ENCODE results near the gene GRIN2A. TPM values are rescaled to one million over a fixed set of nuclear protein-coding genes. Genes with fewer than 3 reads are reported as not detected.

Gene GRIN2A
- polyA plus RNA-seq, 4 donors, result 0.13 to 0.27 (median 0.19) TPM; not detected in 1

DNA sequence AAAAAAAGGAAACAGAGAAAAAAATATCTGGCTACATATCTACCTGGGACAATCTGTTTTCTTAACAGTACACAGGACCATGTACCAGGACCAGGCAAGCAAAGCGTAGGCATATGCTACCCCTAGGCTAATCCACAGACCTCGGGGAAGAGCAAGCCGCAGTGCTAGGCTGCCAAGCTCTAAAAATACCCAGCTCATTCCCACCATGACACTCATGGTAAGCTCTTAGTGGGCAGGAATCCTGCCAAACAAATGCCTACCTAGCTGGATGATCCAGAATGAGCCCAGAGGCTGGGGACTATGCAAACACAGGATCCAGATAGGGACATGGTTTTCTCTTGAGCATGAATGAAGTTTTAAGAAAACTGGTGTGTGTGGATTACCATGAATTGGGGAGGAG is 95.6 kb downstream of the GRIN2A start:
- H3K4me3 ChIP-seq (ENCODE audit: low read depth in 1 of 3, low read length in 3 of 3), result no peak overlapping the region
- no peaks in the 10 kb centered on the region for H3K4me1 ChIP-seq (ENCODE audit: control insufficient read depth in 3 of 3, insufficient read depth in 2 of 3, low read depth in 1 of 3, low read length in 2 of 3)
- H3K9me3 ChIP-seq (ENCODE audit: control insufficient read depth in 2 of 2, insufficient read depth in 1 of 2, low read depth in 1 of 2, low read length in 1 of 2), result no peaks in the 10 kb centered on the region
- H3K36me3 ChIP-seq (ENCODE audit: control insufficient read depth in 3 of 3, insufficient read depth in 2 of 3, low read depth in 1 of 3, low read length in 3 of 3), result no peaks in the 10 kb centered on the region
- H3K27me3 ChIP-seq (ENCODE audit: control insufficient read depth in 3 of 3, insufficient read depth in 3 of 3, low read length in 3 of 3), result no peaks in the 10 kb centered on the region
- H3K27ac ChIP-seq (ENCODE audit: low read depth in 1 of 3, low read length in 2 of 3), result no peak overlapping the region
- WGBS, 3 donors, result 59 to 61% (median 61%) methylated on average over 3 of the region's 3 CpGs
- DNase-seq (no peak), FAIRE-seq (no peak)

DNA sequence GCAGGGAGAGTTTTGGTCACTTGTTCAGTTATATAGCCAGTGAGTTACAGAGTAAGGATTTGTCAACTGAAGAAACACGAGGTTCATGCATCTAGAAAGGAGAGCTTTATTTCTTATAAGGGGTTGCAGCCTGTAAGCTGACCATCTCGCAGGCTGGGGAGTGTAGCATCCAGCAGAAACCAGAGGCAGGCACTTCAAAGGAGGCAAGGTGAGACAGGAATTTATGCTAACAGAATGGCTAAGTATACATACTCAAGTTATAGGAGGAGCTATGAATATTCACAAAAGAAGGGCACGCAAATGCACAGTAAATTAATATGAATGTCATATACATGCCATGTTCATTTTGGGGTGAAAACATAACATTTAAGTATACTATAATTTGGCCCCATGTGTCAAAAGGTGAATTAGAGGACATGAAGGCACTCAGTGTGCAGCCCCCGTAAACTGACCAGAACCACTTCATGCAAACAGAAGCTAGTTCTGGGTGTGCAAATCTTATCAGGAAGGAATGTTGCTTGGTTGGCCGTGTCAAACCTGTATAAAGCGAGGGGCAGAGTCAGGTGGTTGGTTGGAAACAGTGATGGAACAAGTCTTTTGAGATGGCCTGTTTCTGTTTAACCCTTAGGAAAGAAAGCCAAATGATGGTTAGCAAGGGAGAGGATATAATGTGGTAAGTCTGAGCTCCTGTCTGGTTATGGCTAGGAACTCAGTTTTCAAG is 97.0 kb downstream of the GRIN2A start:
- H3K27me3 ChIP-seq (ENCODE audit: control insufficient read depth in 3 of 3, insufficient read depth in 3 of 3, low read length in 3 of 3), result no peaks in the 10 kb centered on the region
- FAIRE-seq (no peak), DNase-seq (no peak)
- H3K36me3 ChIP-seq (ENCODE audit: control insufficient read depth in 3 of 3, insufficient read depth in 2 of 3, low read depth in 1 of 3, low read length in 3 of 3), result no peaks in the 10 kb centered on the region
- H3K27ac ChIP-seq (ENCODE audit: low read depth in 1 of 3, low read length in 2 of 3), result no peak overlapping the region
- peaks cover 0 to 2% (median 0%) of the 10 kb centered on the region in 3 donors for H3K4me1 ChIP-seq (ENCODE audit: control insufficient read depth in 3 of 3, insufficient read depth in 2 of 3, low read depth in 1 of 3, low read length in 2 of 3)
- 69 to 78% (median 77%) methylated on average over 6 of the region's 6 CpGs for WGBS, 3 donors
- no peak overlapping the region for H3K4me3 ChIP-seq (ENCODE audit: low read depth in 1 of 3, low read length in 3 of 3)
- no peaks in the 10 kb centered on the region for H3K9me3 ChIP-seq (ENCODE audit: control insufficient read depth in 2 of 2, insufficient read depth in 1 of 2, low read depth in 1 of 2, low read length in 1 of 2)

DNA sequence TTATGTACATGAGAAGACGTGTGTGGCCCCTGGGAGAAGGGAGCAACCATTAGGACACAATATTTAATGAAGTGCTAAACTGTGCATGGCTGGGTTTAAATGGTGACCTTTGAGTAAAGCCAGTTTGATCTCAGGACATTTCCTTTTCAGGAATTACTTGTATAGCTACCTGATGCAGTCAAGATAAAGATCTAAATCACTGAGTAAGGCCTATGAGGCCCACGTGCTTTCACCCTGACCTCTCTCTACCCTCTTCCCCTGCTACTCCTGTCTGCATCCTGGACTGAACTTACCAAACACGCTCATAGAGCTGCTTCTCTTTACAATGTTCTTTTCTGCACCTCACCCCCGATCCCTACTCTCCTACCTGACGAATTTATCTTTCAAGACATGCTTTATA is 98.9 kb downstream of the GRIN2A start:
- WGBS, 3 donors, result 52 to 63% (median 60%) methylated on average over 5 of the region's 5 CpGs
- H3K27ac ChIP-seq (ENCODE audit: low read depth in 1 of 3, low read length in 2 of 3), result no peak overlapping the region
- H3K4me3 ChIP-seq (ENCODE audit: low read depth in 1 of 3, low read length in 3 of 3), result no peak overlapping the region
- no peaks in the 10 kb centered on the region for H3K36me3 ChIP-seq (ENCODE audit: control insufficient read depth in 3 of 3, insufficient read depth in 2 of 3, low read depth in 1 of 3, low read length in 3 of 3)
- FAIRE-seq (no peak), DNase-seq (no peak)
- no peaks in the 10 kb centered on the region for H3K27me3 ChIP-seq (ENCODE audit: control insufficient read depth in 3 of 3, insufficient read depth in 3 of 3, low read length in 3 of 3)
- H3K9me3 ChIP-seq (ENCODE audit: control insufficient read depth in 2 of 2, insufficient read depth in 1 of 2, low read depth in 1 of 2, low read length in 1 of 2), result no peaks in the 10 kb centered on the region
- peaks cover 0 to 2% (median 0%) of the 10 kb centered on the region in 3 donors for H3K4me1 ChIP-seq (ENCODE audit: control insufficient read depth in 3 of 3, insufficient read depth in 2 of 3, low read depth in 1 of 3, low read length in 2 of 3)

DNA sequence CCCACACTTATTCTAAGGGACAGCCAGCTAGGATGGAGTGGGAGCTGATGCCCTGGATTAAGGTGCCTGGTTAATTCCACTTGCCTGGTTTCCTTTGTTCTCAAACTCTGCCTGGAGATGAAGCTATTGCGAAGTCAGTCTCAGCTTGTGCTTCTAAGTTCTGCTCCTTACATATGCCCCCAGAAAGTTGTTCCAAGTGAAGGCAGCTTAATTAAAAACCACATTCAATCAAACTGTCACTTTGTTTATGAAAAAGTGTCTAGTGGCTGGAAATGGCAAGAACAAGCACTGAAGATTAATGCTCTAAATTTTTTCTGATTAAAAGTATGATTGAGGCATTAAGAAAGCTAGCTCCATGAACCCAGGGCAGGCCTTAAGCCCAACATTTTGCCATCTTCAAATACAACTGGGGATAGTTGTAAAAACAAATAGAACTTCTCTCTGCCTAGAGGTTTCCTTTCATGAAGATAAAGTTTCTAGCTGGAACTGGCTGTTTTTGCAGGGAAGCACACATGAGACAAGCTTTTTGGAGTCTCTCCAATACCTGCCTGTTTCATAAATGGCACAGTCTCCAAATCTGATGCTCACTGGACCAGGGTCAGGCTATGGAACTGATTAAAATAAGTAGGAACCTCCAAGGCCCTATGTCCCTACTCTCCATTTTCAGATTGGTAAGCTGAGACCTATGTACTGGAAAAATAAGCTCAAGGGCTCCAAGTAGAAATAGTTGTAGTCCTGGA is 100.9 kb downstream of the GRIN2A start:
- Histone ChIP-seq H3K36me3 (ENCODE audit: control insufficient read depth in 3 of 3, insufficient read depth in 2 of 3, low read depth in 1 of 3, low read length in 3 of 3) (no peaks in the 10 kb centered on the region), H3K27ac (ENCODE audit: low read depth in 1 of 3, low read length in 2 of 3) (no peak overlapping the region), H3K4me1 (ENCODE audit: control insufficient read depth in 3 of 3, insufficient read depth in 2 of 3, low read depth in 1 of 3, low read length in 2 of 3) (peaks cover 0 to 2% (median 0%) of the 10 kb centered on the region in 3 donors), H3K27me3 (ENCODE audit: control insufficient read depth in 3 of 3, insufficient read depth in 3 of 3, low read length in 3 of 3) (no peaks in the 10 kb centered on the region), H3K9me3 (ENCODE audit: control insufficient read depth in 2 of 2, insufficient read depth in 1 of 2, low read depth in 1 of 2, low read length in 1 of 2) (no peaks in the 10 kb centered on the region), H3K4me3 (ENCODE audit: low read depth in 1 of 3, low read length in 3 of 3) (no peak overlapping the region)
- FAIRE-seq, result no peak
- DNase-seq, result no peak
- 78 to 97% (median 89%) methylated on average over 1 of the region's 1 CpG for WGBS, 3 donors

DNA sequence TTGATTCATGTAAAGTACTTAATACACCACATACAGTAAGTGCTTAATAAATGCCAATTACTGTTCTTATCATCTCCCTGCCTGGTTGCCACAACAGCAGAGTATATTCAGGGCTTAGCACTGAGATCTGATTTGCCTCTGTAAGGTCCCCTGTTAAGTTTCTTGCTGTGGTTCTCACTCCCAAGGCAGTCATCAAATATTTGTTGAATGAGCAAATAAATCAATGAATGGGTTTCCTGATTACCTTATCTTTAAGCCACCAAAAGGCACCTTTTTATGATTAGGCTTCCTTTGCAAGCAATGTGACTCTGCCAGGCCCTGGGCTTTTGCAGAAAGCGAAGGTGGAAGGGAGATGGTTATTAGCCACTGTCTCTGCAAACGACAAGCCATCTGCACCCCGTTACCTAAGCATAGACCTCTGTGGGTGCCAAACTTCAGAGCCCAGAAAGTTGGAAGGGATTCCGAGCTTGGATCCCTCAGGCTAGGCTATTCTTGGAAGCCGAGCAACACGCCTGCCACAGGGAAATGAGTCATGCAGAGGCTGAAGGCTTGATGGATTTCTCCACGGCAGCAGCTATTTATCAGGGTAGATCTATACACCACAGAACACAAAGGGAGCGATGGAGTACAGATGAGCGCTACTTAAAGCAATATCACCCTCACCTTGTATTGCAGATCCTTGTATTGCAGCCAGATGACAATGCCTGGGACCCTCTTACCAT is 102.0 kb downstream of the GRIN2A start:
- H3K27ac ChIP-seq (ENCODE audit: low read depth in 1 of 3, low read length in 2 of 3), result no peak overlapping the region
- 2 to 14% (median 3%) methylated on average over 9 of the region's 9 CpGs for WGBS, 3 donors
- no peaks in the 10 kb centered on the region for H3K9me3 ChIP-seq (ENCODE audit: control insufficient read depth in 2 of 2, insufficient read depth in 1 of 2, low read depth in 1 of 2, low read length in 1 of 2)
- FAIRE-seq (no peak), DNase-seq (peak; percentile 20 to 65)
- H3K4me1 ChIP-seq (ENCODE audit: control insufficient read depth in 3 of 3, insufficient read depth in 2 of 3, low read depth in 1 of 3, low read length in 2 of 3), result peaks cover 0 to 2% (median 0%) of the 10 kb centered on the region in 3 donors
- no peaks in the 10 kb centered on the region for H3K36me3 ChIP-seq (ENCODE audit: control insufficient read depth in 3 of 3, insufficient read depth in 2 of 3, low read depth in 1 of 3, low read length in 3 of 3)
- H3K4me3 ChIP-seq (ENCODE audit: low read depth in 1 of 3, low read length in 3 of 3), result no peak overlapping the region
- no peaks in the 10 kb centered on the region for H3K27me3 ChIP-seq (ENCODE audit: control insufficient read depth in 3 of 3, insufficient read depth in 3 of 3, low read length in 3 of 3)

DNA sequence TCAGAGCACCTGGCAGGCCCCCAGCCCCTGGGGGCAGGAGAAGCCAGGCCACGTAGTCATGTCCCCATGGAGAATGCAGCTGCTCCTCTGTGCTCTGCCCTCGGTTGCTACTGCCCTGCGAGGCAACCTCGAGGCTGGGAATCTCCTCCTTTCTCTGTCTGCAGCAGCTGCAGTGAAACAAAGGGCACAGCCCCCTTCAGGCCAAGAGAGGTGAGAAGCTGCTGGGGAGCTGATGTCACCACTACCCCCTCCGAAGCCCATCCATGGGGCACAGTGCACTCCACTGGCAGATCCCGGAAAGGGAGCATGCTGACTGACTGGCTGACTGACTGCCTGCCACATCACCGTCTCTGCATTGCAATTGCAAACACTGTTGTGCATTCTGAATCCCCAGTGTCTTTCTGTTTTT is 103.7 kb downstream of the GRIN2A start:
- H3K27me3 ChIP-seq (ENCODE audit: control insufficient read depth in 3 of 3, insufficient read depth in 3 of 3, low read length in 3 of 3), result no peaks in the 10 kb centered on the region
- H3K4me1 ChIP-seq (ENCODE audit: control insufficient read depth in 3 of 3, insufficient read depth in 2 of 3, low read depth in 1 of 3, low read length in 2 of 3), result peaks cover 0 to 2% (median 0%) of the 10 kb centered on the region in 3 donors
- no peaks in the 10 kb centered on the region for H3K36me3 ChIP-seq (ENCODE audit: control insufficient read depth in 3 of 3, insufficient read depth in 2 of 3, low read depth in 1 of 3, low read length in 3 of 3)
- WGBS, 3 donors, result 56 to 74% (median 62%) methylated on average over 7 of the region's 7 CpGs
- H3K27ac ChIP-seq (ENCODE audit: low read depth in 1 of 3, low read length in 2 of 3), result no peak overlapping the region
- no peak for FAIRE-seq
- no peaks in the 10 kb centered on the region for H3K9me3 ChIP-seq (ENCODE audit: control insufficient read depth in 2 of 2, insufficient read depth in 1 of 2, low read depth in 1 of 2, low read length in 1 of 2)
- no peak overlapping the region for H3K4me3 ChIP-seq (ENCODE audit: low read depth in 1 of 3, low read length in 3 of 3)
- no peak for DNase-seq

DNA sequence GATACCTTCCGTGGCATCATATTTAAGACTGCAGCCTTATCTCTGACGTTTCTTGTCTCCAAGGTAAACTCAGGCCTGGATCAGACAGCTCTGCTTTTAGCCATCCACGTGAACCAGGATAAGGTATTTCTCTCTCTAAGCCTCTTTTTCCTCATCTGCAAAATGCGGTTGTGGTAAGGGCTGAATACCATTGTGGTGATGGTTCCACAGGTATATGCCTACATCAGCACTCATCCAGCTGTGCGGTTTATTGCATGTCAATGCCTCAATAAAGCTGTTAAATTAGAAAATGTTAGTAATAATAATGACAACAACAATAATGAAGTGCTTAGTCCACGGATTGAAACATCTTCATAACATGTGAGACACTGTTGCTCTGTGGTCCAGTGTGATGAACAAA is 104.4 kb downstream of the GRIN2A start:
- 75 to 84% (median 76%) methylated on average over 6 of the region's 6 CpGs for WGBS, 3 donors
- Histone ChIP-seq H3K27ac (ENCODE audit: low read depth in 1 of 3, low read length in 2 of 3) (no peak overlapping the region), H3K36me3 (ENCODE audit: control insufficient read depth in 3 of 3, insufficient read depth in 2 of 3, low read depth in 1 of 3, low read length in 3 of 3) (no peaks in the 10 kb centered on the region), H3K4me1 (ENCODE audit: control insufficient read depth in 3 of 3, insufficient read depth in 2 of 3, low read depth in 1 of 3, low read length in 2 of 3) (peaks cover 0 to 2% (median 0%) of the 10 kb centered on the region in 3 donors), H3K4me3 (ENCODE audit: low read depth in 1 of 3, low read length in 3 of 3) (no peak overlapping the region), H3K9me3 (ENCODE audit: control insufficient read depth in 2 of 2, insufficient read depth in 1 of 2, low read depth in 1 of 2, low read length in 1 of 2) (no peaks in the 10 kb centered on the region), H3K27me3 (ENCODE audit: control insufficient read depth in 3 of 3, insufficient read depth in 3 of 3, low read length in 3 of 3) (no peaks in the 10 kb centered on the region)
- no peak for FAIRE-seq
- no peak for DNase-seq

DNA sequence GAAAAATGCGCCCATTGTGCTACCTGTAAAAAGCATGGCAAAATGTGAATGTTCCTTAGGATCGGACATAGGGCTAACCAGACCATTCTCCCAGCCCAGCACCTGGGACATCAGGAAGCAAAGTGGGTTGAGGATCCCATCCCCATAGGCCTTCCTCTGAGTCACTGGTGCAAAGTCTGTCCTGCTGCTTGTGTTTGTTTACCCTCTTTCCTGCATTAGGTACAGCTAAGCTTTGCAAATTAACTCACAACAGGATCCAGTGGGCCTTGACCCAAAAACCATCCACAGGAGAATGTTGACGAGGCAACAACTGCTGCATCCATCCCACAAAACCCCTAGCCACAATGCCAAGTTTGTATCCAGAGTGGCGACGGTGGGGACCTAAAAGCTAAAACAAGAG is 106.2 kb downstream of the GRIN2A start:
- no peak overlapping the region for H3K27ac ChIP-seq (ENCODE audit: low read depth in 1 of 3, low read length in 2 of 3)
- H3K4me1 ChIP-seq (ENCODE audit: control insufficient read depth in 3 of 3, insufficient read depth in 2 of 3, low read depth in 1 of 3, low read length in 2 of 3), result peaks cover 0 to 2% (median 0%) of the 10 kb centered on the region in 3 donors
- H3K4me3 ChIP-seq (ENCODE audit: low read depth in 1 of 3, low read length in 3 of 3), result no peak overlapping the region
- H3K36me3 ChIP-seq (ENCODE audit: control insufficient read depth in 3 of 3, insufficient read depth in 2 of 3, low read depth in 1 of 3, low read length in 3 of 3), result no peaks in the 10 kb centered on the region
- WGBS, 3 donors, result 83 to 90% (median 86%) methylated on average over 5 of the region's 5 CpGs
- DNase-seq, result peak in 1 of 2 donors; percentile 32
- FAIRE-seq, result no peak
- H3K27me3 ChIP-seq (ENCODE audit: control insufficient read depth in 3 of 3, insufficient read depth in 3 of 3, low read length in 3 of 3), result no peaks in the 10 kb centered on the region
- H3K9me3 ChIP-seq (ENCODE audit: control insufficient read depth in 2 of 2, insufficient read depth in 1 of 2, low read depth in 1 of 2, low read length in 1 of 2), result no peaks in the 10 kb centered on the region
